Measurements from ENCODE around the gene TBC1D1.

- no peak for TF ChIP-seq CTCF (conservative IDR thresholded peaks at IDR 0.05)
- TF ChIP-seq ZFX (IDR thresholded peaks at IDR 0.05): no peak
Measured at GRCh38 chr4:38080061-38080974, 189.4 kb downstream of the TBC1D1 start.
